HEK293T (cell line): ENCODE data around the gene STOML2.

ENCODE experiments used
- BHLHE40 ChIP-seq: fragments of 450-650 bp; IDR thresholded peaks from 2 replicates; pipeline ENCODE4 v1.6.1; 2016; ENCODE audit warnings: mild to moderate bottlenecking, moderate library complexity, borderline replicate concordance
- ELF4 ChIP-seq: fragments of 450-650 bp; IDR thresholded peaks from 2 replicates; pipeline ENCODE4 v1.6.1; 2017; ENCODE audit warnings: antibody characterized with exemption
- FOXA1 ChIP-seq: fragments of 450-650 bp; IDR thresholded peaks from 2 replicates; pipeline ENCODE4 v1.6.1; 2016; ENCODE audit warnings: mild to moderate bottlenecking
- FOXM1 ChIP-seq: fragments of 450-650 bp; IDR thresholded peaks from 2 replicates; pipeline ENCODE4 v1.6.1; 2017; ENCODE audit warnings: mild to moderate bottlenecking, borderline replicate concordance
- L3MBTL2 ChIP-seq: fragments of 450-650 bp; conservative IDR thresholded peaks from 2 replicates; pipeline ENCODE4 v1.6.1; 2016; ENCODE audit warnings: mild to moderate bottlenecking
- LEF1 ChIP-seq: fragments of 450-650 bp; IDR thresholded peaks from 2 replicates; pipeline ENCODE4 v1.6.1; 2017; ENCODE audit warnings: mild to moderate bottlenecking, borderline replicate concordance
- NFRKB ChIP-seq: fragments of 450-650 bp; IDR thresholded peaks from 2 replicates; pipeline ENCODE4 v1.6.1; 2016; ENCODE audit warnings: mild to moderate bottlenecking, moderate library complexity
- PKNOX1 ChIP-seq: fragments of 450-650 bp; IDR thresholded peaks from 2 replicates; pipeline ENCODE4 v1.6.1; 2016
- SP1 ChIP-seq: fragments of 450-650 bp; IDR thresholded peaks from 2 replicates; pipeline ENCODE4 v1.6.1; 2017
- SUZ12 ChIP-seq: fragments of 450-650 bp; IDR thresholded peaks from 2 replicates; pipeline ENCODE4 v1.6.1; 2016; ENCODE audit warnings: mild to moderate bottlenecking
- TARDBP ChIP-seq: fragments of 450-650 bp; IDR thresholded peaks from 2 replicates; pipeline ENCODE4 v1.6.1; 2016
- ZNF384 ChIP-seq: fragments of 450-650 bp; IDR thresholded peaks from 2 replicates; pipeline ENCODE4 v1.6.1; 2016

GRCh38 chr9:35116898-35117551 is 14.1 kb upstream of the STOML2 start:
- TF ChIP-seq SP1: no peak
- no peak for TF ChIP-seq TARDBP
- no peak for TF ChIP-seq SUZ12
- TF ChIP-seq BHLHE40: no peak
- no peak for TF ChIP-seq LEF1
- TF ChIP-seq L3MBTL2: no peak
- no peak for TF ChIP-seq ZNF384
- TF ChIP-seq FOXM1: no peak
- no peak for TF ChIP-seq NFRKB
- no peak for TF ChIP-seq FOXA1
- 0 out of 2 replicates have a peak, but pooled peaks have one; percentile 16 for TF ChIP-seq PKNOX1
- TF ChIP-seq ELF4: no peak
